NCI-H187 treated with DMSO at 0.1 percent for 48 hours (cell line): ENCODE results near the gene MYL12A.

ENCODE experiments used
- DNase-seq: peaks from one replicate; lab custom pipeline; 2025; lab: John Stamatoyannopoulos, UW

MYL12A gene

GRCh38 chr18:3283253-3283863, 35.8 kb downstream of the MYL12A start:
- no peak for DNase-seq

GRCh38 chr18:3283908-3284307, 36.3 kb downstream of the MYL12A start:
- no peak for DNase-seq

GRCh38 chr18:3284501-3284900, 36.9 kb downstream of the MYL12A start:
- no peak for DNase-seq

- no peak for DNase-seq
Observed at GRCh38 chr18:3286159-3286558, 38.6 kb downstream of the MYL12A start.

GRCh38 chr18:3293196-3293951, 45.8 kb downstream of the MYL12A start:
- no peak for DNase-seq

GRCh38 chr18:3294435-3295080, 47.0 kb downstream of the MYL12A start:
- no peak for DNase-seq

GRCh38 chr18:3297025-3297984, 49.7 kb downstream of the MYL12A start:
- DNase-seq, result no peak

GRCh38 chr18:3304832-3305231, 57.2 kb downstream of the MYL12A start:
- no peak for DNase-seq

- no peak for DNase-seq
Observed at GRCh38 chr18:3305354-3305762, 57.8 kb downstream of the MYL12A start.
